HepG2 (cell line): Measurements from ENCODE around the gene C2. TPM values are rescaled to one million over a fixed set of nuclear protein-coding genes. Genes with fewer than 3 reads are reported as not detected.

Experiments used
- BCL6 ChIP-seq: IDR thresholded peaks from 2 replicates; pipeline ENCODE4 v1.6.1; 2016; ENCODE audit warnings: missing genetic modification reagents, missing compliant biosample characterization
- BORCS8-MEF2B ChIP-seq: sonication (generic); formaldehyde crosslinking; IDR thresholded peaks from 2 replicates; pipeline ENCODE4 v1.8.0; 2022; ENCODE audit warnings: mild to moderate bottlenecking, missing genetic modification reagents
- CHCHD3 ChIP-seq: sonication (generic); formaldehyde crosslinking; IDR thresholded peaks from 2 replicates; pipeline ENCODE4 v1.8.0; 2022; ENCODE audit warnings: mild to moderate bottlenecking, missing genetic modification reagents, moderate library complexity
- CREB1 ChIP-seq, 2 experiments: fragments of 450-650 bp in 1 of 2; IDR thresholded peaks; 2 replicates each; pipeline ENCODE4 v1.6.1; 2016 to 2017; ENCODE audit warnings: control low read depth in 1 of 2, mild to moderate bottlenecking in 1 of 2, missing compliant biosample characterization in 1 of 2, missing genetic modification characterization in 1 of 2
- ETV6 ChIP-seq: sonication (generic); formaldehyde crosslinking; conservative IDR thresholded peaks from 2 replicates; pipeline ENCODE4 v1.4.0; 2020; ENCODE audit warnings: missing genetic modification reagents
- PHF5A ChIP-seq: IDR thresholded peaks from one replicate; pipeline ENCODE4 v1.6.1; 2018; ENCODE audit warnings: low read depth, missing genetic modification reagents; ENCODE audit not compliant: unreplicated experiment
- ZNF224 ChIP-seq: sonication (generic); formaldehyde crosslinking; IDR thresholded peaks from 2 replicates; pipeline ENCODE4 v1.5.0; 2020; ENCODE audit warnings: mild to moderate bottlenecking, missing genetic modification reagents
- ZNF317 ChIP-seq: sonication (generic); formaldehyde crosslinking; IDR thresholded peaks from 2 replicates; pipeline ENCODE4 v1.5.0; 2020; ENCODE audit warnings: mild to moderate bottlenecking, missing genetic modification reagents
- ZNF468 ChIP-seq: sonication (generic); formaldehyde crosslinking; IDR thresholded peaks from 2 replicates; pipeline ENCODE4 v1.8.0; 2022; ENCODE audit warnings: mild to moderate bottlenecking, moderate library complexity, missing genetic modification reagents
- ZNF501 ChIP-seq: sonication (generic); formaldehyde crosslinking; IDR thresholded peaks from 2 replicates; pipeline ENCODE4 v1.5.1; 2020; ENCODE audit warnings: mild to moderate bottlenecking, moderate library complexity, missing genetic modification reagents
- ZNF724P ChIP-seq: sonication (generic); formaldehyde crosslinking; IDR thresholded peaks from 2 replicates; pipeline ENCODE4 v1.8.0; 2022; ENCODE audit warnings: missing genetic modification reagents, borderline replicate concordance
- ZNF75D ChIP-seq: sonication (generic); formaldehyde crosslinking; IDR thresholded peaks from 2 replicates; pipeline ENCODE4 v1.8.1; 2023; ENCODE audit warnings: missing genetic modification reagents, mild to moderate bottlenecking, borderline replicate concordance
- ZNF772 ChIP-seq: sonication (generic); formaldehyde crosslinking; IDR thresholded peaks from 2 replicates; pipeline ENCODE4 v1.5.0; 2020; ENCODE audit warnings: mild to moderate bottlenecking, missing genetic modification reagents
- ZNF879 ChIP-seq: sonication (generic); formaldehyde crosslinking; IDR thresholded peaks from 2 replicates; pipeline ENCODE4 v1.8.1; 2023; ENCODE audit warnings: missing genetic modification reagents
- polyA plus RNA-seq, 8 experiments: library from polyadenylated mRNA; depleted of rRNA in 3 of 8; stranded (reverse) in 7 of 8; unstranded in 1 of 8; fragments of >200 nt; fragmentation: Illumina TruSeq in 4 of 8; extraction: Trizol in 4 of 8; gene quantifications; 2 replicates each; pipeline versions ENCODE4 v1.2.1 to v1.2.3, GENCODE V29; 2011 to 2016; ENCODE audit warnings: low read depth in 4 of 8, missing spikeins in 1 of 8, mixed read lengths in 1 of 8; ENCODE audit not compliant: insufficient read depth in 1 of 8
- total RNA-seq, 5 experiments: library from RNA; depleted of rRNA; stranded (reverse); fragments of >200 nt; fragmentation: Illumina TruSeq; extraction: Trizol; gene quantifications; 2 replicates each; pipeline ENCODE4 v1.2.3, GENCODE V29; 2016; ENCODE audit warnings: low read depth in 1 of 5
- TF ChIP-seq, protein P1 (sequence below): sonication (generic); formaldehyde crosslinking; IDR thresholded peaks from 2 replicates; pipeline ENCODE4 v1.5.1; 2020; ENCODE audit warnings: mild to moderate bottlenecking, missing genetic modification reagents, moderate library complexity
- TF ChIP-seq, protein P2 (sequence below): sonication (generic); formaldehyde crosslinking; IDR thresholded peaks from 2 replicates; pipeline ENCODE4 v1.5.1; 2020; ENCODE audit warnings: mild to moderate bottlenecking, missing genetic modification reagents, moderate library complexity
- TF ChIP-seq, protein P3 (sequence below): sonication (generic); formaldehyde crosslinking; IDR thresholded peaks from 2 replicates; pipeline ENCODE4 v1.4.0; 2020; ENCODE audit warnings: mild to moderate bottlenecking, missing genetic modification reagents
- TF ChIP-seq, protein P4 (sequence below): IDR thresholded peaks from 2 replicates; pipeline ENCODE4 v1.4.0; 2020; ENCODE audit warnings: mild to moderate bottlenecking, missing genetic modification reagents
- TF ChIP-seq, protein P5 (sequence below): IDR thresholded peaks from 2 replicates; pipeline ENCODE4 v1.6.1; 2016

C2 gene
- total and polyA plus RNA-seq, 2 of the 13 experiments (the other 11 are each of a cell fraction or from before 2014, with no cell fraction given): 165 to 307 TPM

DNA sequence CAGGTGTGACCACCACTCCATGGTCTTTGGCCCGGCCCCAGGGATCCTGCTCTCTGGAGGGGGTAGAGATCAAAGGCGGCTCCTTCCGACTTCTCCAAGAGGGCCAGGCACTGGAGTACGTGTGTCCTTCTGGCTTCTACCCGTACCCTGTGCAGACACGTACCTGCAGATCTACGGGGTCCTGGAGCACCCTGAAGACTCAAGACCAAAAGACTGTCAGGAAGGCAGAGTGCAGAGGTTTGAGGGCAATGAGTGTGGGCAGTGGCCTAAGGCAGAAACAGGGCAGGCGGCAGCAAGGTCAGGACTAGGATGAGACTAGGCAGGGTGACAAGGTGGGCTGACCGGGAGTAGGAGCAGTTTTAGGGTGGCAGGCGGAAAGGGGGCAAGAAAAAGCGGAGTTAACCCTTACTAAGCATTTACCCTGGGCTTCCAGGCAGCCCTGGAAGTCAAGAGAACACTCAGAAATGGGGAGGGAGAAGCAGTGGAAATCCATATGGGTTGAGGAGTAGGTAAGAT lies 18.9 kb downstream of the C2 start (continued):
- TF ChIP-seq ZNF224 (CRISPR knock-in tag) (0 out of 2 replicates have a peak, but pooled peaks have one; percentile 58), ZNF724P (CRISPR knock-in tag) (0 out of 2 replicates have a peak, but pooled peaks have one; percentile 15), BCL6 (CRISPR knock-in tag) (no peak), ETV6 (CRISPR knock-in tag) (no peak), ZNF468 (no peak), ZNF501 (no peak), ZNF879 (CRISPR knock-in tag) (no peak), CHCHD3 (CRISPR knock-in tag) (no peak), PHF5A (no peak), ZNF772 (CRISPR knock-in tag) (no peak), CREB1 (IDR thresholded peaks at IDR 0.05) (no peak), CREB1 (CRISPR knock-in tag; IDR thresholded peaks at IDR 0.05) (no peak), ZNF75D (CRISPR knock-in tag) (no peak), ZNF317 (peak; percentile 56; the same call in 1 of the 2 replicates), BORCS8-MEF2B (CRISPR knock-in tag) (no peak)
- TF ChIP-seq, protein P1, sequence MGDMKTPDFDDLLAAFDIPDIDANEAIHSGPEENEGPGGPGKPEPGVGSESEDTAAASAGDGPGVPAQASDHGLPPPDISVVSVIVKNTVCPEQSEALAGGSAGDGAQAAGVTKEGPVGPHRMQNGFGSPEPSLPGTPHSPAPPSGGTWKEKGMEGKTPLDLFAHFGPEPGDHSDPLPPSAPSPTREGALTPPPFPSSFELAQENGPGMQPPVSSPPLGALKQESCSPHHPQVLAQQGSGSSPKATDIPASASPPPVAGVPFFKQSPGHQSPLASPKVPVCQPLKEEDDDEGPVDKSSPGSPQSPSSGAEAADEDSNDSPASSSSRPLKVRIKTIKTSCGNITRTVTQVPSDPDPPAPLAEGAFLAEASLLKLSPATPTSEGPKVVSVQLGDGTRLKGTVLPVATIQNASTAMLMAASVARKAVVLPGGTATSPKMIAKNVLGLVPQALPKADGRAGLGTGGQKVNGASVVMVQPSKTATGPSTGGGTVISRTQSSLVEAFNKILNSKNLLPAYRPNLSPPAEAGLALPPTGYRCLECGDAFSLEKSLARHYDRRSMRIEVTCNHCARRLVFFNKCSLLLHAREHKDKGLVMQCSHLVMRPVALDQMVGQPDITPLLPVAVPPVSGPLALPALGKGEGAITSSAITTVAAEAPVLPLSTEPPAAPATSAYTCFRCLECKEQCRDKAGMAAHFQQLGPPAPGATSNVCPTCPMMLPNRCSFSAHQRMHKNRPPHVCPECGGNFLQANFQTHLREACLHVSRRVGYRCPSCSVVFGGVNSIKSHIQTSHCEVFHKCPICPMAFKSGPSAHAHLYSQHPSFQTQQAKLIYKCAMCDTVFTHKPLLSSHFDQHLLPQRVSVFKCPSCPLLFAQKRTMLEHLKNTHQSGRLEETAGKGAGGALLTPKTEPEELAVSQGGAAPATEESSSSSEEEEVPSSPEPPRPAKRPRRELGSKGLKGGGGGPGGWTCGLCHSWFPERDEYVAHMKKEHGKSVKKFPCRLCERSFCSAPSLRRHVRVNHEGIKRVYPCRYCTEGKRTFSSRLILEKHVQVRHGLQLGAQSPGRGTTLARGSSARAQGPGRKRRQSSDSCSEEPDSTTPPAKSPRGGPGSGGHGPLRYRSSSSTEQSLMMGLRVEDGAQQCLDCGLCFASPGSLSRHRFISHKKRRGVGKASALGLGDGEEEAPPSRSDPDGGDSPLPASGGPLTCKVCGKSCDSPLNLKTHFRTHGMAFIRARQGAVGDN (CRISPR knock-in tag): peak; percentile 5; the same call in 1 of the 2 replicates
- TF ChIP-seq, protein P2, sequence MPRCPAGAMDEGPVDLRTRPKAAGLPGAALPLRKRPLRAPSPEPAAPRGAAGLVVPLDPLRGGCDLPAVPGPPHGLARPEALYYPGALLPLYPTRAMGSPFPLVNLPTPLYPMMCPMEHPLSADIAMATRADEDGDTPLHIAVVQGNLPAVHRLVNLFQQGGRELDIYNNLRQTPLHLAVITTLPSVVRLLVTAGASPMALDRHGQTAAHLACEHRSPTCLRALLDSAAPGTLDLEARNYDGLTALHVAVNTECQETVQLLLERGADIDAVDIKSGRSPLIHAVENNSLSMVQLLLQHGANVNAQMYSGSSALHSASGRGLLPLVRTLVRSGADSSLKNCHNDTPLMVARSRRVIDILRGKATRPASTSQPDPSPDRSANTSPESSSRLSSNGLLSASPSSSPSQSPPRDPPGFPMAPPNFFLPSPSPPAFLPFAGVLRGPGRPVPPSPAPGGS (CRISPR knock-in tag): no peak
- TF ChIP-seq, protein P3, sequence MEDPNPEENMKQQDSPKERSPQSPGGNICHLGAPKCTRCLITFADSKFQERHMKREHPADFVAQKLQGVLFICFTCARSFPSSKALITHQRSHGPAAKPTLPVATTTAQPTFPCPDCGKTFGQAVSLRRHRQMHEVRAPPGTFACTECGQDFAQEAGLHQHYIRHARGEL (CRISPR knock-in tag): no peak
- TF ChIP-seq, protein P4, sequence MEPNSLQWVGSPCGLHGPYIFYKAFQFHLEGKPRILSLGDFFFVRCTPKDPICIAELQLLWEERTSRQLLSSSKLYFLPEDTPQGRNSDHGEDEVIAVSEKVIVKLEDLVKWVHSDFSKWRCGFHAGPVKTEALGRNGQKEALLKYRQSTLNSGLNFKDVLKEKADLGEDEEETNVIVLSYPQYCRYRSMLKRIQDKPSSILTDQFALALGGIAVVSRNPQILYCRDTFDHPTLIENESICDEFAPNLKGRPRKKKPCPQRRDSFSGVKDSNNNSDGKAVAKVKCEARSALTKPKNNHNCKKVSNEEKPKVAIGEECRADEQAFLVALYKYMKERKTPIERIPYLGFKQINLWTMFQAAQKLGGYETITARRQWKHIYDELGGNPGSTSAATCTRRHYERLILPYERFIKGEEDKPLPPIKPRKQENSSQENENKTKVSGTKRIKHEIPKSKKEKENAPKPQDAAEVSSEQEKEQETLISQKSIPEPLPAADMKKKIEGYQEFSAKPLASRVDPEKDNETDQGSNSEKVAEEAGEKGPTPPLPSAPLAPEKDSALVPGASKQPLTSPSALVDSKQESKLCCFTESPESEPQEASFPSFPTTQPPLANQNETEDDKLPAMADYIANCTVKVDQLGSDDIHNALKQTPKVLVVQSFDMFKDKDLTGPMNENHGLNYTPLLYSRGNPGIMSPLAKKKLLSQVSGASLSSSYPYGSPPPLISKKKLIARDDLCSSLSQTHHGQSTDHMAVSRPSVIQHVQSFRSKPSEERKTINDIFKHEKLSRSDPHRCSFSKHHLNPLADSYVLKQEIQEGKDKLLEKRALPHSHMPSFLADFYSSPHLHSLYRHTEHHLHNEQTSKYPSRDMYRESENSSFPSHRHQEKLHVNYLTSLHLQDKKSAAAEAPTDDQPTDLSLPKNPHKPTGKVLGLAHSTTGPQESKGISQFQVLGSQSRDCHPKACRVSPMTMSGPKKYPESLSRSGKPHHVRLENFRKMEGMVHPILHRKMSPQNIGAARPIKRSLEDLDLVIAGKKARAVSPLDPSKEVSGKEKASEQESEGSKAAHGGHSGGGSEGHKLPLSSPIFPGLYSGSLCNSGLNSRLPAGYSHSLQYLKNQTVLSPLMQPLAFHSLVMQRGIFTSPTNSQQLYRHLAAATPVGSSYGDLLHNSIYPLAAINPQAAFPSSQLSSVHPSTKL: no peak
- TF ChIP-seq, protein P5, sequence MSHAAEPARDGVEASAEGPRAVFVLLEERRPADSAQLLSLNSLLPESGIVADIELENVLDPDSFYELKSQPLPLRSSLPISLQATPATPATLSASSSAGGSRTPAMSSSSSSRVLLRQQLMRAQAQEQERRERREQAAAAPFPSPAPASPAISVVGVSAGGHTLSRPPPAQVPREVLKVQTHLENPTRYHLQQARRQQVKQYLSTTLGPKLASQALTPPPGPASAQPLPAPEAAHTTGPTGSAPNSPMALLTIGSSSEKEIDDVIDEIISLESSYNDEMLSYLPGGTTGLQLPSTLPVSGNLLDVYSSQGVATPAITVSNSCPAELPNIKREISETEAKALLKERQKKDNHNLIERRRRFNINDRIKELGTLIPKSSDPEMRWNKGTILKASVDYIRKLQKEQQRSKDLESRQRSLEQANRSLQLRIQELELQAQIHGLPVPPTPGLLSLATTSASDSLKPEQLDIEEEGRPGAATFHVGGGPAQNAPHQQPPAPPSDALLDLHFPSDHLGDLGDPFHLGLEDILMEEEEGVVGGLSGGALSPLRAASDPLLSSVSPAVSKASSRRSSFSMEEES (CRISPR knock-in tag): no peak
